Keratinocyte (primary cell): Measurements from ENCODE around the gene DCLK1.

ENCODE experiments used
- EZH2 ChIP-seq: IDR thresholded peaks from one replicate; pipeline ENCODE4 v1.6.1; 2012; ENCODE audit warnings: inconsistent platforms, mild to moderate bottlenecking, low read length, moderate library complexity
- TF ChIP-seq, protein P1 (sequence below), 3 experiments: IDR thresholded peaks in 1 of 3; conservative IDR thresholded peaks in 1 of 3; optimal IDR thresholded peaks in 1 of 3; 2 replicates in 2 of 3; 3 replicates in 1 of 3; pipeline versions ENCODE3 to v1.5.1; 2011; ENCODE audit warnings: low read length in 3 of 3, mild to moderate bottlenecking in 3 of 3, moderate library complexity in 2 of 3, control low read depth in 1 of 3, inconsistent platforms in 1 of 3; ENCODE audit not compliant: insufficient read depth in 2 of 3; ENCODE audit errors: extremely low read depth in 1 of 3

GRCh38 chr13:36107521-36107920 lies 23.7 kb downstream of the DCLK1 start:
- TF ChIP-seq EZH2 = no peak
- TF ChIP-seq, protein P1, sequence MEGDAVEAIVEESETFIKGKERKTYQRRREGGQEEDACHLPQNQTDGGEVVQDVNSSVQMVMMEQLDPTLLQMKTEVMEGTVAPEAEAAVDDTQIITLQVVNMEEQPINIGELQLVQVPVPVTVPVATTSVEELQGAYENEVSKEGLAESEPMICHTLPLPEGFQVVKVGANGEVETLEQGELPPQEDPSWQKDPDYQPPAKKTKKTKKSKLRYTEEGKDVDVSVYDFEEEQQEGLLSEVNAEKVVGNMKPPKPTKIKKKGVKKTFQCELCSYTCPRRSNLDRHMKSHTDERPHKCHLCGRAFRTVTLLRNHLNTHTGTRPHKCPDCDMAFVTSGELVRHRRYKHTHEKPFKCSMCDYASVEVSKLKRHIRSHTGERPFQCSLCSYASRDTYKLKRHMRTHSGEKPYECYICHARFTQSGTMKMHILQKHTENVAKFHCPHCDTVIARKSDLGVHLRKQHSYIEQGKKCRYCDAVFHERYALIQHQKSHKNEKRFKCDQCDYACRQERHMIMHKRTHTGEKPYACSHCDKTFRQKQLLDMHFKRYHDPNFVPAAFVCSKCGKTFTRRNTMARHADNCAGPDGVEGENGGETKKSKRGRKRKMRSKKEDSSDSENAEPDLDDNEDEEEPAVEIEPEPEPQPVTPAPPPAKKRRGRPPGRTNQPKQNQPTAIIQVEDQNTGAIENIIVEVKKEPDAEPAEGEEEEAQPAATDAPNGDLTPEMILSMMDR (optimal IDR thresholded peaks at IDR 0.05 in 1 of 3, IDR thresholded peaks at IDR 0.05 in 1 of 3, conservative IDR thresholded peaks at IDR 0.05 in 1 of 3; ENCODE audit: extremely low read depth in 1 of 3, insufficient read depth in 2 of 3, low read length in 3 of 3) = no peak
